Amniotic stem cell (primary cell): ENCODE measurements around the gene MIXL1.
A peak's percentile ranks its signal among the peaks of the same experiment; 100 is the strongest.
"Not testable (repeated sequence)": the region's sequence is repeated elsewhere in the genome, so short reads cannot be mapped to it uniquely, and the experiment has no call there.

Experiments used
- DNase-seq: peaks from one replicate; lab custom pipeline; 2025; lab: John Stamatoyannopoulos, UW

The MIXL1 gene

GRCh38 chr1:226215239-226215638 lies 8.2 kb upstream of the MIXL1 start:
- DNase-seq: no peak

DNA sequence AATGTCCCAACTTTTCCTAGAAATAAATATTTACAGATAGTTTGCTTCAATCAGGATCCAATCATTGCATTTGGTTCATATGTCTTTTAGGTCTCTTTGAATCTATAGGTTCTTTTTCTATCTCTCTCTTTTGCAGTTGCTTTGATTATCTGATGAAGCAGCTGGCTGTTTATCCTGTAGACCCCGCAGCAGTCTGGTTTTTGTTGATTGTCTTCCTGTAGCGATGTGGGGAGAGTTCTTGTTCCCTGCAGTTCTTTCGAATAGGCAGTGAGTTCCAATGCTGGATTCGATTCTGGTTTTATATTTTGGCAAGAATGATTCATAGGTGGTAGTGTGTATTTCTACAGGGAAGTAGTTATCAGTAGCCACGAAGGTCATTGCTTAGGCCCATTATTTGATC lies 7.4 kb upstream of the MIXL1 start:
- no peak for DNase-seq

DNA sequence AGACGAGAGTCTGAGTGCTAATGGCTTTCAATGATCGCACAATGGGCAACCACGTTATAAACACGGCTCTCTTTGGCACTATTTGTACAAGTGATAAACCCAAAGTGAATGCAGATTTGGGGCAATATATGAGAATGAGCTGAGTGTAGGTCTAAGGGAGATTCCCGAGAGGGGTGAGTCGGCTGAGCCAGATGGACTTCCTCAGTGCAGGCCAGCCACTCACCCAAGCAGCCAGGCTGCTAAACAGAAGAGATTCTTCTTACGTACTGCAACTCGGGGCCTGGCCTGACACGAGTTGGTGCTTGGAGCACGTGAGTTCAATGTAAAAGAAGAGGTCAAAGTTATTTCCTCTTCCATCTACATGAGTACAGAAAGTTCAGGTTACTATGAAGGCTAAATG lies 6.2 kb upstream of the MIXL1 start:
- no peak for DNase-seq

DNA sequence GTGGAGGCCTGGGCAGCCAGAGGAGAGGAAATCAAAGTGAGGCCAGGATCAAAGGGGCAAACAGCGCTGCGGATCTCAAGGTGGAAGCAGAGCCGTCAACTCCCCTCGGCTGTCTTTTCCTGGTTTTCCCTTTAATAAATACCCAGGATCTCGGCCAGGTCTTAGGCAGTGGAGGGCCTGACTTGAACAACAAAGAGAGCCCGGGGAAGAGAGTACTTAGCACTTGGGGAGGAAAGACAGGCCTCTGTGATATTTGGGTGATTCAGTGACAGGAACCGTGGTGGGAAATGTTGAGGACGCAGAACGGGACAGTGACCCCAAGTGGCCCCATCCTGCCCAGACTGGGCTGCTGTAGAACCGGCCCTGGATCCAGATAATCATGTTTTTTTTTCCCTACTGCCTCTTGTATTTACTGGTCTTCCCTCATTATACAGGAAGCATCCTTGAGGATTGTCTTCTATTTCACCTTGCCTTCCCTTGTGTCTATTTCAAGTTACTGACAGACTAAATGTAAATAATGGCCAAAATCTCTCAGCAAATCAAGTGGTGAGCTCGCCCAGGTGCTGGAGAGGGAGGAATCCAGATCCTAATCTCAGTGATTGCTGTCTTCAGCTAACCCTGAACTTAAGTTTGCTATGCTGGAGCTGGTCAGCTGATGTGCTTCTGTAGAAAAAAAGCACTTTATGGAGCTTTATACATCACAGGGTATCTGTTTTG lies 2.8 kb upstream of the MIXL1 start:
- no peak for DNase-seq

- DNase-seq: no peak
These were observed 778 bp upstream of the MIXL1 start for GRCh38 chr1:226222686-226223085.

DNA sequence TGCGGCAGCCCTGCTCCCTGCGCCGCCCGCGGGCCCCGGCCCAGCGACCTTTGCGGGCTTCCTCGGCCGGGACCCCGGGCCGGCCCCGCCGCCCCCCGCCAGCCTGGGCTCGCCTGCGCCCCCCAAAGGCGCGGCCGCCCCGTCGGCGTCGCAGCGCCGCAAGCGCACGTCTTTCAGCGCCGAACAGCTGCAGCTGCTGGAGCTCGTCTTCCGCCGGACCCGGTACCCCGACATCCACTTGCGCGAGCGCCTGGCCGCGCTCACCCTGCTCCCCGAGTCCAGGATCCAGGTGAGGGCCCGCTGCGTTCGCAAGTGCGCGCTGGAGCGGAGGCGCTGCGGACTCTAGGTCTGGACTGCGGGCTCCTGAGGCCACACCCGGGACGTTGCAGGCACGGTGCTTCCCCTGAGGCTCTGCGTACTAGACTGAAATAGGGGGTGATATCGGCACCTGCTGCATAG lies 351 bp downstream of the MIXL1 start:
- no peak for DNase-seq

DNA sequence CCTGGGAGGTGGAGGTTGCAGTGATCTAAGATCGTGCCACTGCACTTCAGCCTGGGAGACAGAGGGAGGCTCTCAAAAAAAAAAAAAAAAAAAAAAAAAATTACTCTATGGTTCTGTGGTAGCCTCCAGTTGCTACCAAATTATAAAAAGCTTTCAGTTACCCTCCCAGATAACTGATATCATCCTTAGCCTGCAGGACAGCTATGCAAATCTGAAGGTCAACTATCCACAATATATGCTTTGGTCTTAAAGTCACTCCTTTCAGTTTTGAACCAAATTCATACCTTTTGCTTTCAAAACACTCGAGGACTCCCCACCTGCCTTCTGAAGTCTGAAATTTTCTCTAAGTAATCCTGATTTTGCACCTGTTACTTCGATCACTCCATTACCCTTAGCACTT lies 3.1 kb downstream of the MIXL1 start:
- DNase-seq: no peak

- no peak for DNase-seq
These were observed 9.8 kb downstream of the MIXL1 start for GRCh38 chr1:226233293-226233692.

DNA sequence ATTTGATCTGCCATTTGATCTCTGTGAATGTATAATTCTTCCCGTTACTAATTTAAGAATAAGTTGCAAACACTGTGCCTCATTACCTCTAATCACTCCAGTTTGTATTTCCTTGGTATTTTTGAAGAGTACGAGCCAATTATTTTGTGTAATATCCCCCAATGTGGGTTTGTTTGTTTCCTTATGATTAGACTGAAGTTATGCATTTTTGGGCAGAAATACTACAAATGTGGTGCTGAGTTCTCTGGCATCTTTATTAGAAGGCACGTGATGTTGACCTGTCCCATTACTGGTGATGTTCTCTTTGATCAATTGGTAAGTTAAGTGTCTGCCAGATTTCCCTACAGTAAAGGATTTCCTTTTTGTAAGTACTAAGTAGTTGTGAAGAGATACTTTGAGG lies 10.3 kb downstream of the MIXL1 start:
- no peak for DNase-seq

DNA sequence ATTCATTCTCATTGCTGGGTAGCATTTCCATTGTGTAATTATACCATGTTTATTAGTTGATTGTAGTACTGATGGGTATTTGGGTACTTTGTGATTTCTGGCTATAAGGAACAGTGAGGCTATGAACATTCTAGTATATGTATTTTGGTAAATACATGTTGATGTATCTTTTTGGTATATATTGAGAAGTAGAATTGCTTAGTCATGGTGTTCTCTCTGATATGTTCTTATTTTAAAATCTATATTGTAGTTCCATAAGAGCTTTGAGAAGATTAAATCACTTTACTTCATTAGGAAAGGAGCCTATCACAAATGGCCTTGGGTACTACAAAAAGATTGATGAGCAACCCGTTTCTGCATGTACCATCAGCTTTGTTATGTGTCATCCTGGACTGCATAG lies 13.4 kb downstream of the MIXL1 start:
- no peak for DNase-seq

GRCh38 chr1:226239421-226239820 lies 16.0 kb downstream of the MIXL1 start:
- no peak for DNase-seq

- DNase-seq: no peak
These were observed 24.6 kb downstream of the MIXL1 start for GRCh38 chr1:226248091-226248490.

- DNase-seq: no peak
These were observed 25.3 kb downstream of the MIXL1 start for GRCh38 chr1:226248796-226249195.

GRCh38 chr1:226250511-226250910 lies 27.0 kb downstream of the MIXL1 start:
- no peak for DNase-seq

- not testable (repeated sequence) for DNase-seq
These were observed 29.4 kb downstream of the MIXL1 start for GRCh38 chr1:226252841-226253240.

DNA sequence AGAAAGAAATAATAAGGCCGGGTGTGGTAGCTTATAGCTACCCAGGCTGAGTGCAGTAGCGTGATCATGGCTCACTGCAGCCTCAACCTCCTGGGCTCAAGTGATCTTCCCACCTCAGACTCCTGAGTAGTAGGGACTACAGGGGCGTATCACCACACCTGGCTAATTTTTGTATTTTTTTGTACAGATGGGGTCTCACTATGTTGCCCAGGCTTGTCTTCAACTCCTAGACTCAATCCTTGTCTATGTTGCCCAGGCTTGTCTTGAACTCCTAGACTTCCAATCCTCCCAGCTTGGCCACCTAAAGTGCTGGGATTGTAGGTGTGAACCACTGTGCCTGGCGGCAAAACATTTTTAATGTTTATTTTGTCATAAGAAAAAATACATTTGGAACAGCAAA lies 30.5 kb downstream of the MIXL1 start:
- DNase-seq: no peak

- no peak for DNase-seq
These were observed 31.9 kb downstream of the MIXL1 start for GRCh38 chr1:226255380-226255779.

DNA sequence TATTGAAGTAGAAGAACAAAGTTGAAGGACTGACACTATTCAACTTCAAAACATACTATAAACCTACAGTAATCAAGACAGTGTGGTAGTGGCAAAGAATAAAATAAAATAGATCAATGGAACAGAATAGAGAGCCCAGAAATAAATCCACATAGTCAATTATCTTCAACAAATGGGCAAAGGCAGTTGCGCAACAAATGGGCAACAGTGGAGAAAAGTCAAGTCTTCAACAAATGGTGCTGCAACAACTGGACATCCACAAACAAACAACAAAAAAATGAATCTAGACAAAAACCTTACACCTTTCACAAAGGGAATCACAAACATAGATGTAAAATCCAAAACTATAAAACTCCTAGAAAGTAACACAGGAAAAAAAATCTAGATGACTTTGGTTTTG lies 38.4 kb downstream of the MIXL1 start:
- DNase-seq: no peak

DNA sequence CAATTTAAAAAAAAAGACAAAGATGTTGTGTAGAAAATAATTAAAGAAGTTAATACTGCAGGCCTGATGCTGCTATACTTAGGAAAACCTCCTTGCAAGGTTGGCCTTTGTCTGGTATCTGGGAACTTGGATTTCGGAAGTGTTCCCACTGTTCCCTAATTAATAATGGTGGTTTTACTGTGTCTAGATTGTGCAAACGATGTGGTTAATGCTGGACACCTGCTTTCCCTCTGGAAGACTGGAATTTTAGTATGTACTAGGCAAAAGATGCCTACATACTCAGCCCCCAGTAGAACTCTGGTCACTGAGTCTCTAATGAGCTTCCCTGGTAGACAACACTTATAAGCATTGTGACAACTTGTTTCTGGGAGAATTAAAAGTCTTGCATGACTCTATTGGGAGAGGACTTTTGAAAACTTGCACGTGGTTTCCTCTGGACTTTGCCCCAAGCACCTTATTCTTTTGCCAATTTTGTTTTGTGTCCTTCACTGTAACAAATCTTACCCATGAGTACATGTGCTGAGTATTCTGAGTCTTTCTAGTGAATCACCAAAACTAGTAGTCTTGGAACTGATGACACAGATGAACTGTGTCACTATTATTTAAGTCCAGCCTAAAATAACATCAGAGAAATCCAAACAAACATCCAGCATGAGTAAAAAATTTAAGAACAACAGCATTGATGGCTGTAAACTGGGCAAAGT lies 45.1 kb downstream of the MIXL1 start:
- peak; percentile 2 for DNase-seq

GRCh38 chr1:226272233-226272902 lies 48.9 kb downstream of the MIXL1 start:
- DNase-seq: not testable (repeated sequence)

GRCh38 chr1:226274138-226274537 lies 50.7 kb downstream of the MIXL1 start:
- no peak for DNase-seq

GRCh38 chr1:226276077-226276682 lies 52.7 kb downstream of the MIXL1 start:
- no peak for DNase-seq
